HEK293T (cell line): Measurements from ENCODE around the gene NUDT22.

ENCODE experiments used
- CTCF ChIA-PET: fragments of 350-600 bp; formaldehyde crosslinking; extraction: SDS; loops from one replicate; lab custom pipeline; 2021; ENCODE audit warnings: antibody characterized with exemption, inconsistent platforms; lab: Yijun Ruan, JAX
- POLR2A ChIA-PET: fragments of 350-600 bp; formaldehyde crosslinking; extraction: SDS; loops from one replicate; lab custom pipeline; 2020; ENCODE audit warnings: antibody characterized with exemption, inconsistent platforms; lab: Yijun Ruan, JAX
- DNase-seq: peaks from one replicate; pipeline ENCODE4 v3.0.0; 2012; ENCODE audit warnings: mixed read lengths; ENCODE audit errors: extremely low spot score
- ARNT ChIP-seq: fragments of 450-650 bp; IDR thresholded peaks from 2 replicates; pipeline ENCODE4 v1.6.1; 2017; ENCODE audit warnings: mild to moderate bottlenecking
- BHLHE40 ChIP-seq: fragments of 450-650 bp; IDR thresholded peaks from 2 replicates; pipeline ENCODE4 v1.6.1; 2016; ENCODE audit warnings: mild to moderate bottlenecking, moderate library complexity, borderline replicate concordance
- CTBP1 ChIP-seq: fragments of 450-650 bp; IDR thresholded peaks from 2 replicates; pipeline ENCODE4 v1.6.1; 2016; ENCODE audit warnings: borderline replicate concordance
- ELF4 ChIP-seq: fragments of 450-650 bp; IDR thresholded peaks from 2 replicates; pipeline ENCODE4 v1.6.1; 2017; ENCODE audit warnings: antibody characterized with exemption
- FOXA1 ChIP-seq: fragments of 450-650 bp; IDR thresholded peaks from 2 replicates; pipeline ENCODE4 v1.6.1; 2016; ENCODE audit warnings: mild to moderate bottlenecking
- FOXK2 ChIP-seq: fragments of 450-650 bp; IDR thresholded peaks from 2 replicates; pipeline ENCODE4 v1.6.1; 2016; ENCODE audit warnings: mild to moderate bottlenecking
- FOXM1 ChIP-seq: fragments of 450-650 bp; IDR thresholded peaks from 2 replicates; pipeline ENCODE4 v1.6.1; 2017; ENCODE audit warnings: mild to moderate bottlenecking, borderline replicate concordance
- HDGF ChIP-seq: fragments of 450-650 bp; IDR thresholded peaks from 2 replicates; pipeline ENCODE4 v1.6.1; 2017; ENCODE audit warnings: antibody characterized with exemption, borderline replicate concordance
- L3MBTL2 ChIP-seq: fragments of 450-650 bp; conservative IDR thresholded peaks from 2 replicates; pipeline ENCODE4 v1.6.1; 2016; ENCODE audit warnings: mild to moderate bottlenecking
- LEF1 ChIP-seq: fragments of 450-650 bp; IDR thresholded peaks from 2 replicates; pipeline ENCODE4 v1.6.1; 2017; ENCODE audit warnings: mild to moderate bottlenecking, borderline replicate concordance
- NFRKB ChIP-seq: fragments of 450-650 bp; IDR thresholded peaks from 2 replicates; pipeline ENCODE4 v1.6.1; 2016; ENCODE audit warnings: mild to moderate bottlenecking, moderate library complexity
- SP1 ChIP-seq: fragments of 450-650 bp; IDR thresholded peaks from 2 replicates; pipeline ENCODE4 v1.6.1; 2017
- SUZ12 ChIP-seq: fragments of 450-650 bp; IDR thresholded peaks from 2 replicates; pipeline ENCODE4 v1.6.1; 2016; ENCODE audit warnings: mild to moderate bottlenecking
- TARDBP ChIP-seq: fragments of 450-650 bp; IDR thresholded peaks from 2 replicates; pipeline ENCODE4 v1.6.1; 2016
- ZNF384 ChIP-seq: fragments of 450-650 bp; IDR thresholded peaks from 2 replicates; pipeline ENCODE4 v1.6.1; 2016
- TF ChIP-seq, protein P1 (sequence below): fragments of 450-650 bp; IDR thresholded peaks from 2 replicates; pipeline ENCODE4 v1.6.1; 2016

NUDT22 gene

GRCh38 chr11:64207256-64208085, 18.6 kb upstream of the NUDT22 start:
- no peak for DNase-seq
- CTCF ChIA-PET, result interaction anchor here (0.7 kb wide), 1 partner anchor 96 kb away, joined by 6 read pairs; no protein-coding TSS in a partner anchor
- no peak for TF ChIP-seq BHLHE40
- POLR2A ChIA-PET, result interaction anchor here (0.7 to 3.8 kb wide), 5 partner anchors 8 to 63 kb away, joined by 3 to 23 read pairs (median 4); partner anchors contain the start of genes NUDT22, STIP1 and TRPT1

- CTCF ChIA-PET, result interaction anchor here (0.7 to 1.1 kb wide), 2 partner anchors 18 to 96 kb away, joined by 3 to 6 read pairs; partner anchors contain the start of genes NUDT22 and TRPT1
Measured at GRCh38 chr11:64208086-64208795, 17.8 kb upstream of the NUDT22 start.

GRCh38 chr11:64208796-64209562, 17.1 kb upstream of the NUDT22 start:
- DNase-seq, result no peak
- ChIA-PET CTCF (interaction anchor here (1.1 kb wide), 2 partner anchors 17 to 95 kb away, joined by 3 to 4 read pairs; partner anchors contain the start of genes NUDT22 and TRPT1), POLR2A (interaction anchor here (1.4 kb wide), 1 partner anchor 17 kb away, joined by 4 read pairs; the partner anchor contains the start of genes NUDT22 and TRPT1)
- no peak for TF ChIP-seq LEF1
- TF ChIP-seq ARNT, result no peak
- TF ChIP-seq SP1, result no peak
- TF ChIP-seq, protein P1, sequence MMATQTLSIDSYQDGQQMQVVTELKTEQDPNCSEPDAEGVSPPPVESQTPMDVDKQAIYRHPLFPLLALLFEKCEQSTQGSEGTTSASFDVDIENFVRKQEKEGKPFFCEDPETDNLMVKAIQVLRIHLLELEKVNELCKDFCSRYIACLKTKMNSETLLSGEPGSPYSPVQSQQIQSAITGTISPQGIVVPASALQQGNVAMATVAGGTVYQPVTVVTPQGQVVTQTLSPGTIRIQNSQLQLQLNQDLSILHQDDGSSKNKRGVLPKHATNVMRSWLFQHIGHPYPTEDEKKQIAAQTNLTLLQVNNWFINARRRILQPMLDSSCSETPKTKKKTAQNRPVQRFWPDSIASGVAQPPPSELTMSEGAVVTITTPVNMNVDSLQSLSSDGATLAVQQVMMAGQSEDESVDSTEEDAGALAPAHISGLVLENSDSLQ, result no peak

More at GRCh38 chr11:64208086-64208795, 17.8 kb upstream of the NUDT22 start:
- POLR2A ChIA-PET, result interaction anchor here (1.4 to 3.1 kb wide), 2 partner anchors 18 to 23 kb away, joined by 4 to 14 read pairs; partner anchors contain the start of genes NUDT22, STIP1 and TRPT1
- TF ChIP-seq TARDBP, result no peak
- no peak for TF ChIP-seq HDGF
- no peak for TF ChIP-seq FOXA1
- TF ChIP-seq FOXM1, result no peak
- TF ChIP-seq ARNT, result no peak
- no peak for TF ChIP-seq ELF4
- no peak for TF ChIP-seq NFRKB
- no peak for TF ChIP-seq LEF1
- no peak for TF ChIP-seq L3MBTL2
- no peak for TF ChIP-seq FOXK2
- TF ChIP-seq SP1, result no peak
- no peak for TF ChIP-seq BHLHE40
- TF ChIP-seq SUZ12, result no peak
- no peak for TF ChIP-seq CTBP1
- TF ChIP-seq, protein P1, result no peak
- TF ChIP-seq ZNF384, result no peak
- no peak for DNase-seq

- TF ChIP-seq FOXA1 (no peak), SUZ12 (no peak), TARDBP (no peak), FOXM1 (no peak), LEF1 (no peak), L3MBTL2 (no peak), BHLHE40 (no peak), ZNF384 (no peak), ARNT (no peak), NFRKB (no peak), ELF4 (no peak), CTBP1 (no peak), SP1 (no peak), HDGF (no peak), FOXK2 (no peak)
- TF ChIP-seq, protein P1, result no peak
- DNase-seq, result no peak
- ChIA-PET POLR2A (no interaction called here), CTCF (interaction anchor here (1.1 kb wide), 2 partner anchors 17 to 95 kb away, joined by 3 to 4 read pairs; partner anchors contain the start of genes NUDT22 and TRPT1)
Measured at GRCh38 chr11:64209563-64209843, 16.6 kb upstream of the NUDT22 start.

DNA sequence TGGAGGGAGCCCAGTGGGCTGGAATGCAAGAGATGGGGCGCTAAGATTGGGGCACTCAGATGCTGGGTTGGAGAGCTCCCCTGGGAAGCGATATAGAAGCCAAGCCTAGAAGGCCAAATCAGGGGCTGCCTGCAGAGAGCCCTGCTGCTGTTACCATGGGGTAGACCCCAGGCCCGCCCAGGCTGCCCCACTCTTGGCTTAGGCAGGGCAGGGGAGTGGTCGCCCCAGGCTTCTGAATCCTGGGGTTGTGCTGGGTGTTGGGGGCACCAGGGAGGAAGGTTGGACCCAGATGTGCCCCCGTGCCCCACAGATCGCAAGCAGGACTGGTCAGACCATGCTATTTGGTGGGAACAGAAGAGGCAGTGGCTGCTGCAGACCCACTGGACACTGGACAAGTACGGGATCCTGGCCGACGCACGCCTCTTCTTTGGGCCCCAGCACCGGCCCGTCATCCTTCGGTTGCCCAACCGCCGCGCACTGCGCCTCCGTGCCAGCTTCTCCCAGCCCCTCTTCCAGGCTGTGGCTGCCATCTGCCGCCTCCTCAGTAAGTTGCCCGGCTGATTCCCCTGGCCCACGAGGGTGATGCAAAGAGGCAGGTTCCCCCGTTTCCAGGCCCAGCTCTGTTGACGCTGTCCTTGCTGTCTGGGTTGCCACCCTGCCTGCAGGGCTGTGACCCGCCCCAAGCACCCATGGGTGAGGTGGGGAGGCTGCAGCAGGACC, 15.6 kb upstream of the NUDT22 start:
- no peak for TF ChIP-seq ELF4
- TF ChIP-seq ZNF384, result no peak
- no peak for TF ChIP-seq FOXK2
- TF ChIP-seq FOXM1, result no peak
- no peak for TF ChIP-seq BHLHE40
- no peak for TF ChIP-seq FOXA1
- TF ChIP-seq, protein P1, result no peak
- no peak for TF ChIP-seq ARNT
- TF ChIP-seq LEF1, result no peak
- TF ChIP-seq CTBP1, result no peak
- TF ChIP-seq NFRKB, result no peak
- TF ChIP-seq SUZ12, result no peak
- TF ChIP-seq SP1, result no peak
- TF ChIP-seq L3MBTL2, result no peak
- TF ChIP-seq TARDBP, result no peak
- no peak for DNase-seq
- ChIA-PET POLR2A (interaction anchor here (0.5 to 1.5 kb wide), 3 partner anchors 13 to 36 kb away, joined by 3 to 5 read pairs (median 3); partner anchors contain the start of genes NUDT22 and TRPT1), CTCF (no interaction called here)
